ENCODE data around the gene SNX3.

The SNX3 gene

DNA sequence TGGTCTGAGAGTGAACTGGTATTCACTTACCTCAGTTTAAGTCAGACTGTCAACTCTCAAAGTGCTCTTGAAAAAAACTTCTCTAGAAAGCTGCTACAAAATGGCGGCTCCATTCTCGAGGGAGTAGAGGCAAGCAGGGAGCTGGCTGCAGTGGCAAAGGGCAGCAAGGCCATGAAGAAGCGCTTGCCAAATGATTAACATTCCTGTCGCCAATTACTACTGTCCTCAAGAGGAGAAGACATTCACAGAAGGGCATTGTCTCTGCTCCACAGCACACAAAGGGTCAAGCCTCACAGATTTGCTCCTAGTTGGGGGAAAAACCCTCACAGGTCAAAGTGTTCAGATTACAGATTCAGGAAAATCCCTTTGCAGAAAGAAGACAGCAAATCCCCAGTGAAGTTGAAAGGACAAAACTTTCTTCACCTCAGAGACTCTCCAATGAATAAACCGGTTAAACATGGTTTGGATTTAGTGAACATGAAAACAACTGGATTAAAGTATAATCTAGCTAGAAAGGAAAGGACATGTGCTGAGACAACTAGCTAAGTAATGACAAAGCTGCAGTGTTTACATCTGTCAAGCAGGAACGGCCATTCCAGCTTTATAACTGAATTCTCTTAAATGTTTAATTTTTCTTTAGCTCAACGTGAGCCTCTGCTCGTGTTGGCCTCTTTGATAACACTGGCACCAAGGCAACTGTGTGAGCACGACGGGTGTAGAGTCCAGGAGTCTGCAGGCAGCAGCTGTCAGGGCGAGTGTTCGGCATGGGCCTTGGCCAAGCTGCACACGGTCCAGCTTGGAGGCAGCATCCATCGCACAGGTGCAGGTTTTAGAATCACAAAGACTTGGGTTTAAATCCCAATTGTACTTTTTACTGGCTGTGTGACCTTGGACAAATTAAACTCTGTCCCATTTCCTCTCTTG, 57.4 kb downstream of the SNX3 start:
- DNase-seq = no peak

DNA sequence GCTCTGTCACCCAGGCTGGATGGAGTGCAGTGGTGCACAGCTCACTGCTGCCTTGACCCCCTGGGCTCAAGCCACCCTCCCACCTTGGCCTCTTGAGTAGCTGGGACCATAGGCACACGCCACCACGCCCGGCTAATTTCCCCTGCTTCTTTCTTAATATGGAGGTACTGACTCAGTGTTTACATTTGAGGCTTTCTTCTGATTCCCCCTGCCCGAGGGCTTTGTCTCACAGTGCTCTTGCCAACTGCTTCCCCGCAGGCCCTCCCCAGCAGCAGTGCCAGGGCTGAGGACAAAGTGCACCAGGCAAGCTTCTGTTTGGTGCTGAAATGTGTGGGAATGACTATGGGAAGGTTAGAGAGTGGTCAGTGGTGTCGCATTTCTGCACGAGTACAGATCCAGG, 60.2 kb downstream of the SNX3 start:
- no peak for DNase-seq

DNA sequence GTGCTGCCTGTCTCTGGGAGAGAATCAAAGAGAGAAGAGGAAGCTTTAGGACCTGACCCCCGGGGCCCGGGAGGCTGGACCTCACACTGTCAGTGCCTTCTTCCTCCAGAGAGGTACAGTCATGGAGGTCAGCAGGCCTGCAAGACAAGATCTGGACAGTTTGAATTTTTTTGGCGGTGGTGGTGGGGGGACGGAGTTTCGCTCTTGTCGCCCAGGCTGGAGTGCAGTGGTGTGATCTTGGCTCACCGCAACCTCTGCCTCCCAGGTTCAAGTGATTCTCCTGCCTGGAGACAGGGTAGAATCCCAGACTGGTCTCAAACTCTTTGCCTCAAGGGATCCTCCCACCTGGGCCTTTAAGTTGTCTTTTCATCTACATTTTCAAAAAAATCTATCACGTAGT, 60.7 kb downstream of the SNX3 start:
- no peak for DNase-seq

DNA sequence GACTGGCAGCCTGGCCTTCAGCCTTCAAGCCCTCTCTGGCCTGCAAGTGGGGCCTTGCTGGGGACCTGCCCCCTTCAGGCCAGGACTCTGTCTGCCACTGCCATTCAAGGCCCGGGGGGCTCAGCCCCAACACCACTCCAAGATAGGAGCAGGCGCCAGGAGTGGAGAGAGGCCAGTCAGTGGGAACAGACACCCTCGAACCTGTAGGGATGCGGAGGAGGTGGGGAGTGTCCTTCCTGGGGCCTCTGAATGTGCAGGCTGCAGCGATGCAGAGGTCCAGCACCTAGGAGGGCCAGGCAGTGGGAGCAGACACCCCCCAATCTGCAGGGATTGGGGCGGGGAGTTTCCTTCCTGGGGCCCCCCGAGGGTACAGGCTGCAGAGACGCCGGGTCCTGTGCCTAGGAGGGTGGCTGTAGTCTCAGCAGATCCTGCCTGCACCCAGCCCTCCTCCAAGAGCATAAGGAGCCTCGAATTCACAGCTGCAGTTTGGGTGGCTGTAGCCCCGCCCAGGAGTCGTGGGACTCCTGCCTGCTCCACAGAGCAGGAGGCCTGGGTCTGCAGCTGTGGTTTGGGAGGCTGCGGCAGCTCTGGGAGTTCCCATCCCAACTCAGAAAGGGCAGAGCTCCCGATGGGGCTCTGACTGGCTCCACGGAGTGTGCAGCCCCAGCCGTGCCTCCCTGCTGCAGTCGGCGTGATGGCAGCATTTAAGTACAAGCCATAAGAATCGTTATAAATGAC, 61.9 kb downstream of the SNX3 start:
- DNase-seq = no peak

DNA sequence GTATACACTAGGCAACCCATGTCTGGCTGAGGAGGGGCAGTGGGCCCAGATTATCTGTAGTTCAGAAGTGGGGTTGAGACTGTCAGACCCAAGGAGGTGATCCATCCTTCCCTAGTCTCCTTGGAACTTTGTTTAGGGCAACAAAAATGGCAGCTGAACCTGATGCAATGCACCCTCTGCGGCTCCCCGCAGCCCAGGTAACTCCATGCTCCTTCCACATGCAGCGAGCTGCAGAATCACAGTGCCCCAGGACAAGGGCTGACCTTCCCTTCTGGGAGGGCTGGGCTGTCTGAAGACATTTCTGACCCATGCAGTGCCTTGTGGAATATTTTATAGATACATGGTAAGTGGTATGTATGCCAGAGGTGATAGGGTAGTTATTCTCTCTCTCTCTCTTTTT, 65.6 kb downstream of the SNX3 start:
- no peak for DNase-seq

DNA sequence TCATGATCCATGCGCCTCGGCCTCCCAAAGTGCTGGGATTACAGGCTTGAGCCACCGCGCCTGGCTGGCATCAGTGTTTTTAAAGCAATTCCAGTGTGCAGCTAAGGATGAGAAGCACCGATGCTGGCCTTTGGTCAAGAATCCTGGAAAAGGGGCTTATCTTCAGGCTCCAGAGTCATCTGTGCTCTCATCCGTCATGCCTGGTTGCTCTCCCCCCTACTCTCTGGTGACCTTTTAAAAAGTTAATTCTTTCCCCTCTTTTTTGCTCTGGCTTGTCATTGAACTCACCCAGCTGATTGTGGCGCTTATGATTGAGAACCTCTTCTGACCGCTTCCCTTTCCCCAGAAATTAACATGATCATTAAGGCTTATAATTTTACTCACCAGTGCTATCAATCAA, 66.3 kb downstream of the SNX3 start:
- no peak for DNase-seq

DNA sequence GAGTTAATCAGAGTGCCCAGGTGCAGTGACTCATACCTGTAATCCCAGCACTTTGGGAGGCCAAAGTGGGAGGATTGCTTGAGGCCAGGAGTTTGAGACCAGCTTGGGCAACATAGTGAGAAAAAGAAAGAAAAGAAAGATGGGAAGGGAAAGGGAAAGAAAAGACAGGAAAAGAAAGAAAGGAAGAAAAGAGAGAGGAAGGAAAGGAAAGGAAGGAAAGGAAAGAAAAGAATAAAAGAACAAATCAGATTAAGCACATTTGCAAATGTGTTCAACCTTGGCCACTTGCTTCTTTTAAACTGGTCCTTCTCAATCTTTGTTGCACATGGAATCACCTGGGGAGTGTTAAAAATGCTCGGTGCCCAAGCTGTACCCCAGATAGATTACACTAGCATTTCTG, 67.0 kb downstream of the SNX3 start:
- DNase-seq = no peak

DNA sequence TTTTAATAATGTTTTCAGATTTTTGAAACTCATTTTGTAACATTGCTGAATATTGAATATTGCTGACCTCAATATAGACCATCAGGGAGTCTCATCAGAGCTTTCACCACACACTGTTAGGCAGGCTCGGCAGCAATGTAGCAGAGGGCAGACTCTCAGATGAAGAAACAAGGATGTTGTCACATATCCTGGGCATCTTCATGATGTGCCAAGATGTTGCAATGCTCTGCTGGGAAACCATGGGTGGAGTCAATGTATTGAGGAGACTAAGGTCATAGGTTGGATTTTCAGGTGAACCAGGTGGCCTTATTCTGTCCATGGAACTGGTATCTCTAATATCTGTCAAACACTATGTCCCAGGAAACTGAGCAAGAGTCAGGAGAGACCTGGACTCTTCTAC, 67.7 kb downstream of the SNX3 start:
- DNase-seq = no peak

DNA sequence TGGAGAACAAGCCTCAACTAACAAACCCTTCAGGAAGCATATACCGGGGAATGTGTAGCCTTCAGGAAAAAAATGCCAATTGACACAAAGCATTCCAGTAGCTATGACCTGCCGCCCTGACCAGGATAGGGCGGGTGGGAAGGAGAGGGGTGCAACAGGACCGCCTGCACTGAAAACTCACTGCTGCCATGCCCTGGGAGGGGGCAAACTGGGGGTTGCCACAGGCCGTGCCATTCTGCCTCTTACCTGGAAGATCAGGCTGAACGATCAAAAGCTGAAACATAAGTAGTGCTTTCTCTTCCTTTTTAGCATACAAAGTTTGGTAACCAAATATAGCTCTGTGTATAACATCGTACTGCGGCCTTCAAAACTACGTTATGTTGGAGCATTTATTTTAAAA, 73.3 kb downstream of the SNX3 start:
- no peak for DNase-seq

DNA sequence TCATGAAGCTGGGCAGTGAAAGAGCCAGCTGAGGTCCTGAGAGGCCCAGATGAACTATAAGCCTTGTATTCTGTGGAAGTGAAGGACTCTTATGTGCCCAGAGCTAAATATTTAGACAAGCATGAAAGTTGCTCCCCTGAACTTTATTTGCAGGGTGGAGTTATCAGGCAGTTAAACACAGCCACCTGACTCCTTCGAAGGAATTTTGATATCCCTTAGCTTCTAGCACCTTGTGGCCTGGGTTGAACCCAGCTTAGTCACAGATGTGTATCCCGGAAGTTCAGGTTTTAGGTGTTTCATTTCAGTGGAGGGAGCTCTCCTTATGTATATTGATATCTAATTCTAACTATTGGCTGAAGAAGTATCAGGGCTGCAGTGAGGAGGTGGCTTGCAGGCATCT, 74.6 kb downstream of the SNX3 start:
- DNase-seq = no peak

DNA sequence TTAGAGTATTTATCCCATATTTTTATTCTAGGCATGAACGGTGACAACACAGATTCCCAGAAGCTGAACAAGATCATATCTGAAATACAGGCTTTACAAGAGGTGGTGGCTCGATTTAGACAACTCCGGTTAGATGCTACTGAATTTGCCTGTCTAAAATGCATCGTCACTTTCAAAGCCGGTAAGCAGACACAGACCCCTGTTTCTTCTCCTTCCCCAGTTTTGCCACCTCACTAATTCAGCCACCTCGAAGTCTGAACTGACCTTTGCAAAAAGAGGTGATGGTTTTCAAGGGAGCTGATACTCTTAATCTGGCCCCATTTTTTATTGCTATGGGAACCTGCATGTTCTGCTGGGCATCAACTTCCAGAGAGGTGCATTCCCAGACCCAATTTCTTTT, 80.1 kb downstream of the SNX3 start:
- DNase-seq = no peak

DNA sequence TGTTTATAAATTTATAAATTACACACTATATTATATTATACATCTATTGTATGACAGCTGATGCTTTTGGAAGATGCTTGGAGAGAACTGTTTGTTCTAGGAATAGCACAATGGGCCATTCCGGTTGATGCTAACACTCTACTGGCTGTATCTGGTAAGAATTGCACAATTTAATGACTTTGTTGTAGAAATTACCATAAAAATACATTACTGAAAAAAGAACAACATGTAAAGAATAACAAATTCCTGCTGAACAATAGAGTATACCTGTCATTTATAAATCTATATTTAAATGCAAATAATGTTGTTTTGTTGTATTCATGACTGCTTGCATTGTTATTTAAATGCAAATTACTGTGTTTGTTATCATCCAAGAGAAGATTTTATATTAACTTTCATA, 80.6 kb downstream of the SNX3 start:
- DNase-seq = no peak

DNA sequence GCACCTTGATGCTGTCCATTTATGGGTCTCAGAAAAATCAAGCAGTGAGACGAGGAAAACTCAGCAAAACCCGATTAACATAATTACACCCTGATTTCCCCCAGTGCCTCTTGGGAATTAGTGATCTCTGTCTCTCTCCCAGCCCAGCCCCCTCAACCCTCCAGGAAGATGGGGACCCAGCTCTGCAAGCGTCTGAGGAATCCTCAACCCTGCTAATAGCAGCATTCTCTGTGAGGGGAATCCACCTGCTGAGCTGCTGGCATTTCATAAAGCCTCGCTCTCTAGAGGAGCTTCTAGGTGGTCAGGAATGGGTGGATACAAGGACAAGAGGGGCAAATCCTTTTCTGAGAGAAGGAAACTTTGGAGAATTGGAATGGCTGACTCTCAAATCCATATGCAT, 81.1 kb downstream of the SNX3 start:
- no peak for DNase-seq

DNA sequence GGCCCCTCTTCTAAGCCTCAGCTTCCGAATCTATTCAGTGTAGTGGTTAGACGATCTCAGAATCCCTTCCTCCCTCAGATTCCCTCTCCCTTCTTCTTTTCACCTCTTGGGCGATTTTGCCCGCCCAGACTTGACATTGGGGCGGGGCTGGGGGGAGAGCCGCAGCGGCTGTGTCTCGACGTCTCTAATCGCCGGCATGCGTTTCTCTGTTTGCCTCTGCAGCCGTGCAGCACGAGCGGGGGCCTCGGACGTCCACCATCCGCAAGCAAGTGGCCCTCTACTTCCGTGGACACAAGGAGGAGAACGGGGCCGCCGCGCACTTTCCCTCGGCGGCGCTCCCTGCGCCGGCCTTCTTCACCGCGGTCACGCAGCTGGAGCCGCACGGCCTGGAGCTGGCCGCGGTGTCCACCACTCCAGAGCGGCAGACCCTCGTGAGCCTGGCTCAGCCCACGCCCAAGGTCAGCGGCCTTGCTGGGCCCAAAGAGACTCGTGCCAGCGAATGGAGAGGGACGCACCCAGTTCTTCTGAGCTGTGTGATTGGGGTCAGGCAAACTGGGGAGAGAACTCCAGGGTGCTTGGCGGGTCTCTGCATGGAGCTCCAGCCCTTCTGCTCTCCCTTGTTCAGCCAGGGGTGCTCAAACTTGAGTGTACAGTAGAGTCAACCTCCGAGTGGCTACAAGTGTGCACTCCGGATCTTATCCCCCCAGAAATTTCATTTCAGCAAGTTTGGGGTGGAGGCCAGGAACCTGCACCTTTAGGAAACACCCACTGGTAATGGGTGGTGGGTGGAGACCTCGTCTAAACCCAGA, 84.4 kb downstream of the SNX3 start:
- no peak for DNase-seq

DNA sequence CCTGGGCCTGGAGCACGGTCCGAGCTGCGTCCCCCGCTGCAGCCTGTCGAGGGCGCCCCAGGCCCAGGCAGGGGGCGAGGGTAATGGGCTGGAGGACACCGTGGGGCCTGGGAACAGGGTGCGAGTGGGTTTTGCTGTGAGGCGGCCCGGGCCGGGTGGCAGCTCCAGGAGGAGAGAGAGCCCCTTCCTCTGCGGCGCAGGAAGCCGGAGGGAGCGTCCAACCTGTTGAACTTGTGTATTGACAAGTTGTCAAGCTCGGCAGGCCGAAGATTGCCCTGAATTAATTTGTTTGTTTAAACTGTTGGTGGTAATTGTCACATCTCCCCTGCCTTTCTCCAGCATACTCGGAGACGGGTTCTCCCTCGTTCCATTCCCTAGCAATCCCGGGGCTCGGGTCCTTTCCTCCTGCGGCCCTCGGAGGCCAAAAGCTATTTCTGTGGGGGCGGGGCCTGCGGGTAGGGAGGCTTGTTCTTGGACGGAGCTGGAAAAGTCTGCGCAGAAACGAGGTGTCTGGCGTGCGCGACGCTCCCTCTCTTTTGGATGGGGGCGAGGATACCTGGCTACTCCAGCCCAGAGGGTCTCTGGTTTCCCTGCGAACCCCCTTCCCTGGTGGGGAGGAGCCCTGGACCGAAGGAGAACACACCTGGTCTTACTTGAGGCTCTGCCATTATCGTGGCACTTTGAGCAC, 85.1 kb downstream of the SNX3 start:
- no peak for DNase-seq

DNA sequence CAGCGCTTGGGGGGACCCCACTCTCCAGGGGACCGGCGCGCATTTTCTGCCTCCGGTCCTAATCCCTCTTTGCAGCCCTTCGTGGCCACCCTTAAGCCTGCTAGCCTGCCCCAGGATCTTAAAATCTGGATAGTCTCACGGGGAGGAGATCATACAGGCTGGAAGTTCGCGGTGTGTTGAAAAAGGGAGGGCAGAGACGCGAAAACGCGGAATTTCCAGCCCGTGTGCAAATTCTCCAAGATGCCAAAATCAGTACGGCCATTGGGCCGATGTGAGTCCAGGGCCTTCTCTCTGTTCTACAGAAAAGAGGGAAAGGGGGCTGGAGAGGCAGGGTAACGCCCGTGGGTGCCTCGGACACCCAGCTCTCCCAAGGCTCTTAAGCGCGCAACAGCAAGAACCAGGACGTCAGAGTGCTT, 85.7 kb downstream of the SNX3 start:
- no peak for DNase-seq

DNA sequence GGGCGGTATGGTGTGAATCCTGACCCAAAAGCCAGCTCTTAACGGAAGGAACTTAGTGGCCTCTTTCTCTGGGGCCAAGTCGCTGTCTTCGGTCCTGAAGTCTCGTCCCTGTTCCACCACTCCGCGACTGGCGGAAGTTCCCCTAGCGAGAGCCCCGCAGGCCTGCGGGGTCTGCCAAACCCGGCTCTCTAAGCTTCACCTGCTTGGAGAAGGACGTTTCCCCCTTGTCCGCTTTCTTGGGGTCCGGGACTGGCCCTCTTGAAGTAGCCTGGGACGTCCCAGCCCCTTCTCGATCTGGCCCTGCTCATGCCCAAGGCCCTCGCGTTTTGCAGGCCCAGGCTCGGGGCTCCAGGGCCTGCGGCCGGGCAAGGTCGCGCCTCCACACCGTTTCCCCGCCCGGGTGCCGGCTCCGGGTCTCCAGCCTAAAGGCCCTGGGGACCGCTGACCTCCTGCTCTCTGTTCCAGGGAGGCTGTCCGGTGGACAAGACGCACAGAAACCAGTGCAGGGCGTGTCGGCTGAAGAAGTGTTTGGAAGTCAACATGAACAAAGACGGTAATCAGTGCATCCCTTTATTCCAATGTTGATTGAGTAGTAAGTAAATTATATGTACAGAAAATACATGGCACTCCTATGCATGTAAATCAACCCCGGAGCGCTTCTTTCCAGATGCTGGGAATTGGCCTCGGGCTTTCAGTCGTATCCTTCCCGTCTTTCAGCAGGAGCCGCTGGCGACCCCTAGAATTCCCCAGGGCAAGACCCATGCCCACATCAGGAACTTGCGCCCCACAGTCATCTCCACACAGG, 86.3 kb downstream of the SNX3 start:
- no peak for DNase-seq

DNA sequence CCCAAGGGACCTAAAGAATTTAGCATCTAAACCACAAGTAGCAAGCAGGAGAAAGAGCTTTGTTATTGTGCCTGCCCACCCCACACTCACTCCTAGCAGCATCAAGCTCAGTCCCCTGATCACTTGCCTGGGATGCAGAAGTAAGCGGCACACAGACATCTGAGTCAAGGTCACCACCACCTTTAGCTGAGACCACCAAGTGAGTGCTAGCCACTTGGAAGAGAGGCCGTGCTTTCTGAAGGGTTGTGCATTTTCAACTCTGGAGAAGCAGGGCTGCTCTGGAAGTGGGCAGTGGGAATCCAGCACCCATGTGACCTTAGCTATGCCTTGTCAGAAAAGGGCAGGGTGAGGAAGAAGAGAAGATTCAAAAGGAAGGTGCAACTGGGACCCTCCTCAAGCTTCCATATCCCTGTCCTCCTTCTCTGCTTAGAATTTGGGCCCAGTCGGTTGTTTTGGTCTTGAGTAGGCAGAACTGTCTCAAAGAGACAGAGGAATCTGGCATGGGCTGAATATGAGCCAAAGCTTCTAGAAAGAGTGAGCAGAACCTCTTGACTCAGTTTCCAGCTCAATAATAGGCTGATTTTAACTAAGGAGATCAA, 88.8 kb downstream of the SNX3 start:
- DNase-seq = no peak

DNA sequence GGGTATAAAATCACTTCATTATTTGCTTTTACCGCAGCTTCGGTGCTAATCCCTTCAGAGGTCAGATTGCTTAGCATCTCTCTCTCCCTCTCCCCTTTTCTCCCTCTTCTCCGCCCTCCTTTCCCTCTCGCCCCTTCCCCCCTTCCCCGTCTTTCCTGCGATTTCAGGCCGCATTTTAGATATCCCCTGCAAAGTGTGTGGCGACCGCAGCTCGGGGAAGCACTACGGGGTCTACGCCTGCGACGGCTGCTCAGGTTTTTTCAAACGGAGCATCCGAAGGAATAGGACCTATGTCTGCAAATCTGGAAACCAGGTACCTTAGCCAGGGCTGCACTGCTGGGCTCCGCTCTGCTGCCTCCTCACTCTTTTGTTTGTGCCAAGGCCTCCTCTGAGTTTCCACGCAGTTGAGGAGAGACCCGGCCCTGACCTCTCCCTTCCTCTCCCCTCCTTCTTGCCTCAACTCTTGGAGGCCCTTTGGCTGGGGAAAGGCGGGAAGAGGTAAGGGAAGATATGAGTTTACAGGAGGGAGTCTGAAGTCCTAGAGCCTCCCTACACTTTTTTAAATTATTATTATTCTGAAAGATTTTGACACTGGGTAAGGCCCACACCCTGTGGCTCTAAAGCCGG, 89.4 kb downstream of the SNX3 start:
- no peak for DNase-seq

DNA sequence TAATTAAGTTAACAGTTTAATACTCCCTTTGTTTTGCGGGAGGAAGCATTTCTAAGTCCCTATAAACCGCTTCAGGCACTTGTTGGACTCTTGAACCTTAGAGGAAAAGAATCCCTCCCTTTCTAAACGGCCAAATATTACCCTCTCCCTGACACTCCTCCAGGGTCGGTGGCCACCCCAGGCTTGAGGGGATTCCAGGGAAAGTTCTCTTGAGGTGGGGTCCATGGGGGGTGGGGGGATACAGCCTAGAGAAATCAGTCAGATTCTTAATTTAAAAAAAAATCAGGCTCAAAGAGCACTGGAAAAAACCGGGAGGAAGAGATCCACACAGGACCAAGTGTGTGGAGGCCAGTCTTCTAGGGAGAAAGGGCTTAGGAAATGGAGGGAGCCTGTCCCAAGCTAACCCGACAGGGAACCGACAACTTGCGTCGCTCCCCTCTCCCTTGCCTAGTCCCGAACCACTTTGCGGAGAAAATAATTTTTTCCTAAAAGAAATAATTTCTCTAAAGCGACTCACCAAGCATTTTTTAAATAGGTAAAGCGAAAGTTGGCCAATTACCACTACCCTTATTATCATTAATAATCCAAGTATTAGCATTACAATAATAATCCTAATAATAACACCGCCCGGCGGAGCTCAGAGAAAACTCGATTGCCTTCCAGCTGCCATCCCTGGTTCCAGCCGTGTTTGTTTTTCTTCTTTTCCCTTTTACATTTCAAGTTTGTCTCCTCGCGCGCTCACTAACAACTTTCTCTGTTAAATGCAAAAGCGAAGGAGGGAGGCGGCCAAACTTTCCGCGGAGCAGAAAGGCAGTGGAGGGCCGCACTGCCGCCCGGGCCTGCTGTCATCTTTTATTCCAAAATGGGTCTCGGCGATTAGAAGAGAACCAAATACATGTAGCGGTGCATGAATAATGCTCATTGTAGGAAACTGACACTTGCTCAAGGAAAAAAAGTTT, 90.2 kb downstream of the SNX3 start:
- DNase-seq = no peak
